ENCODE data around the gene PHLDA2.

PHLDA2 gene

GRCh38 chr11:2943711-2944118, 14.5 kb upstream of the PHLDA2 start:
- Histone ChIP-seq H3K27ac (ENCODE audit: low read length) (no peak overlapping the region), H3K36me3 (replicated peaks; ENCODE audit: insufficient read depth, low read length) (peaks cover 18% of the 10 kb centered on the region; the same call in 1 of the 2 replicates)

GRCh38 chr11:2942872-2943710, 13.9 kb upstream of the PHLDA2 start:
- TF ChIP-seq EZH2phosphoT487 (IDR thresholded peaks at IDR 0.05; ENCODE audit: low read length) (no peak), EZH2 (optimal IDR thresholded peaks at IDR 0.05; ENCODE audit: low read depth, low read length) (no peak), CTCF (IDR thresholded peaks at IDR 0.05; ENCODE audit: low read length) (no peak)
- H3K4me1 ChIP-seq (ENCODE audit: low read length): no peaks in the 10 kb centered on the region
- no peaks in the 10 kb centered on the region for H3K9me3 ChIP-seq (replicated peaks; ENCODE audit: insufficient read depth, low read length)
- H3K27ac ChIP-seq (ENCODE audit: low read length): no peak overlapping the region
- H3K9me2 ChIP-seq (replicated peaks; ENCODE audit: insufficient read depth, low read length): no peaks in the 10 kb centered on the region
- 0 out of 2 replicates have a peak, but pooled peaks cover 15% of the 10 kb centered on the region for H3K36me3 ChIP-seq (replicated peaks; ENCODE audit: insufficient read depth, low read length)
- H3K27me3 ChIP-seq (replicated peaks; ENCODE audit: insufficient read depth, low read length): no peaks in the 10 kb centered on the region
- H3K79me2 ChIP-seq (ENCODE audit: low read length): no peaks in the 10 kb centered on the region
- H3K9ac ChIP-seq (ENCODE audit: low read length): no peak overlapping the region
- H3K4me3 ChIP-seq (ENCODE audit: low read length): no peak overlapping the region
- H4K20me1 ChIP-seq (ENCODE audit: insufficient read depth, low read length): no peaks in the 10 kb centered on the region
- no peak overlapping the region for H3K4me2 ChIP-seq (ENCODE audit: low read depth, low read length)
- no peaks in the 10 kb centered on the region for H3F3A ChIP-seq (ENCODE audit: insufficient read depth, low read length)
- H2AFZ ChIP-seq (ENCODE audit: low read length): no peak overlapping the region
- no peak for DNase-seq

More at GRCh38 chr11:2943711-2944118, 14.5 kb upstream of the PHLDA2 start:
- Histone ChIP-seq H3K27me3 (replicated peaks; ENCODE audit: insufficient read depth, low read length) (no peaks in the 10 kb centered on the region), H3K9me3 (replicated peaks; ENCODE audit: insufficient read depth, low read length) (no peaks in the 10 kb centered on the region), H3F3A (ENCODE audit: insufficient read depth, low read length) (no peaks in the 10 kb centered on the region), H3K79me2 (ENCODE audit: low read length) (no peaks in the 10 kb centered on the region), H3K9ac (ENCODE audit: low read length) (no peak overlapping the region), H3K9me2 (replicated peaks; ENCODE audit: insufficient read depth, low read length) (no peaks in the 10 kb centered on the region), H3K4me2 (ENCODE audit: low read depth, low read length) (no peak overlapping the region), H4K20me1 (ENCODE audit: insufficient read depth, low read length) (no peaks in the 10 kb centered on the region), H3K4me3 (ENCODE audit: low read length) (no peak overlapping the region), H3K4me1 (ENCODE audit: low read length) (no peaks in the 10 kb centered on the region), H2AFZ (ENCODE audit: low read length) (no peak overlapping the region)
- no peak for TF ChIP-seq EZH2 (optimal IDR thresholded peaks at IDR 0.05; ENCODE audit: low read depth, low read length)
- no peak for TF ChIP-seq CTCF (IDR thresholded peaks at IDR 0.05; ENCODE audit: low read length)
- TF ChIP-seq EZH2phosphoT487 (IDR thresholded peaks at IDR 0.05; ENCODE audit: low read length): no peak
- DNase-seq: no peak

- H3K4me1 ChIP-seq (ENCODE audit: low read length): no peaks in the 10 kb centered on the region
- H3K4me2 ChIP-seq (ENCODE audit: low read depth, low read length): no peak overlapping the region
- H3F3A ChIP-seq (ENCODE audit: insufficient read depth, low read length): no peaks in the 10 kb centered on the region
- no peaks in the 10 kb centered on the region for H4K20me1 ChIP-seq (ENCODE audit: insufficient read depth, low read length)
- no peak overlapping the region for H3K9ac ChIP-seq (ENCODE audit: low read length)
- no peak for DNase-seq
- H3K79me2 ChIP-seq (ENCODE audit: low read length): no peaks in the 10 kb centered on the region
- no peak overlapping the region for H3K4me3 ChIP-seq (ENCODE audit: low read length)
- H3K36me3 ChIP-seq (replicated peaks; ENCODE audit: insufficient read depth, low read length): 0 out of 2 replicates have a peak, but pooled peaks cover 15% of the 10 kb centered on the region
- H3K9me3 ChIP-seq (replicated peaks; ENCODE audit: insufficient read depth, low read length): no peaks in the 10 kb centered on the region
- no peak overlapping the region for H2AFZ ChIP-seq (ENCODE audit: low read length)
- no peaks in the 10 kb centered on the region for H3K27me3 ChIP-seq (replicated peaks; ENCODE audit: insufficient read depth, low read length)
- no peak overlapping the region for H3K27ac ChIP-seq (ENCODE audit: low read length)
- TF ChIP-seq CTCF (IDR thresholded peaks at IDR 0.05; ENCODE audit: low read length) (no peak), EZH2 (optimal IDR thresholded peaks at IDR 0.05; ENCODE audit: low read depth, low read length) (no peak), EZH2phosphoT487 (IDR thresholded peaks at IDR 0.05; ENCODE audit: low read length) (no peak)
- H3K9me2 ChIP-seq (replicated peaks; ENCODE audit: insufficient read depth, low read length): no peaks in the 10 kb centered on the region
These were observed 13.2 kb upstream of the PHLDA2 start for GRCh38 chr11:2942447-2942846.

Measured in MM.1S (cell line).